ENCODE data around the gene CSDE1.

- TF ChIP-seq CTCF (IDR thresholded peaks at IDR 0.05; ENCODE audit: insufficient read depth, low read length, poor library complexity, severe bottlenecking) (no peak), EZH2phosphoT487 (conservative IDR thresholded peaks at IDR 0.05; ENCODE audit: low read length) (no peak)
Observed at GRCh38 chr1:114756949-114757454, 782 bp downstream of the CSDE1 start.

Measured in SU-DHL-6 (cell line).